MCF 10A (cell line): ENCODE data around the gene USP15. TPM values are rescaled to one million over a fixed set of nuclear protein-coding genes. Genes with fewer than 3 reads are reported as not detected.
A peak's percentile ranks its signal among the peaks of the same experiment; 100 is the strongest.

Experiments
- Bru-seq: library from RNA; stranded (reverse); fragments of 400-500 nt; gene quantifications from one replicate; lab custom pipeline; 2021; lab: Mats Ljungman, UMichigan
- BruChase-seq, 2 experiments: library from RNA; stranded (reverse); fragments of 400-500 nt; gene quantifications; one replicate each; lab custom pipeline; 2021; lab: Mats Ljungman, UMichigan
- BruUV-seq: library from RNA; stranded (reverse); fragments of 400-500 nt; replicated peaks from 2 replicates; lab custom pipeline; 2021; lab: Mats Ljungman, UMichigan
- CTCF ChIA-PET: fragments of 300-600 bp; sonication (Branson Sonifier 250); formaldehyde crosslinking; extraction: SDS; loops from one replicate; lab custom pipeline; 2021; ENCODE audit warnings: antibody characterized with exemption, inconsistent platforms; lab: Yijun Ruan, JAX
- POLR2A ChIA-PET: fragments of 300-600, 350-650 bp; sonication (Branson Sonifier 250); formaldehyde crosslinking; extraction: SDS; loops from one replicate; lab custom pipeline; 2020; ENCODE audit warnings: antibody characterized with exemption, inconsistent platforms; lab: Yijun Ruan, JAX
- DNase-seq: peaks from one replicate; pipeline ENCODE4 v3.0.0-alpha.2; 2018; ENCODE audit not compliant: unreplicated experiment
- H3K27ac Mint-ChIP-seq: one replicate; pipeline ENCODE4 v1.8.0; 2022; ENCODE audit warnings: mild to moderate bottlenecking, low read depth, mixed read lengths; ENCODE audit not compliant: unreplicated experiment
- H3K27me3 Mint-ChIP-seq: one replicate; pipeline ENCODE4 v1.8.0; 2022; ENCODE audit warnings: mixed read lengths; ENCODE audit not compliant: insufficient read depth, unreplicated experiment
- H3K36me3 Mint-ChIP-seq: one replicate; pipeline ENCODE4 v1.8.0; 2022; ENCODE audit warnings: mild to moderate bottlenecking, moderate library complexity, mixed read lengths; ENCODE audit not compliant: insufficient read depth, unreplicated experiment
- H3K4me1 Mint-ChIP-seq: one replicate; pipeline ENCODE4 v1.8.0; 2022; ENCODE audit warnings: mixed read lengths; ENCODE audit not compliant: insufficient read depth, unreplicated experiment
- H3K4me3 Mint-ChIP-seq: one replicate; pipeline ENCODE4 v1.8.0; 2022; ENCODE audit warnings: mild to moderate bottlenecking, moderate library complexity, mixed read lengths; ENCODE audit not compliant: unreplicated experiment
- H3K9me3 Mint-ChIP-seq: one replicate; pipeline ENCODE4 v1.8.0; 2022; ENCODE audit warnings: mixed read lengths; ENCODE audit not compliant: unreplicated experiment
- intact Hi-C: fragments of 100-400 bp; cut with micrococcal nuclease; formaldehyde crosslinking; loops from 2 replicates; pipeline ENCODE4 v1.14.1; 2022
- long read RNA-seq: library from polyadenylated mRNA; stranded (forward); transcript quantifications from one replicate; pipeline ENCODE4 v2.0.0, GENCODE V29; 2022
- total RNA-seq: library from RNA; stranded (reverse); gene quantifications from 2 replicates; pipeline ENCODE4 v1.2.3, GENCODE V29; 2022
- TF ChIP-seq, protein P1 (sequence below): fragments of 200-600 bp; IDR thresholded peaks from one replicate; pipeline ENCODE4 v1.8.0; 2022; ENCODE audit warnings: antibody characterized with exemption, mild to moderate bottlenecking; ENCODE audit not compliant: unreplicated experiment

USP15 gene
- total RNA-seq: 63.6 and 71.0 TPM in 2 replicates
- percentile 93 among the genes with signal in this experiment for Bru-seq, nascent RNA
- percentile 71 among the genes with signal in this experiment for BruChase-seq, experiment 1, labeled RNA remaining after a 6-hour chase
- BruChase-seq, experiment 2, labeled RNA remaining after a 2-hour chase: percentile 82 among the genes with signal in this experiment
- long read RNA-seq, full-length matches to known transcripts: 87 of 112 reads
- long read RNA-seq, partial matches to known transcripts: 5 of 112 reads
- long read RNA-seq, other reads (novel, unspliced or antisense): 20 of 112 reads

DNA sequence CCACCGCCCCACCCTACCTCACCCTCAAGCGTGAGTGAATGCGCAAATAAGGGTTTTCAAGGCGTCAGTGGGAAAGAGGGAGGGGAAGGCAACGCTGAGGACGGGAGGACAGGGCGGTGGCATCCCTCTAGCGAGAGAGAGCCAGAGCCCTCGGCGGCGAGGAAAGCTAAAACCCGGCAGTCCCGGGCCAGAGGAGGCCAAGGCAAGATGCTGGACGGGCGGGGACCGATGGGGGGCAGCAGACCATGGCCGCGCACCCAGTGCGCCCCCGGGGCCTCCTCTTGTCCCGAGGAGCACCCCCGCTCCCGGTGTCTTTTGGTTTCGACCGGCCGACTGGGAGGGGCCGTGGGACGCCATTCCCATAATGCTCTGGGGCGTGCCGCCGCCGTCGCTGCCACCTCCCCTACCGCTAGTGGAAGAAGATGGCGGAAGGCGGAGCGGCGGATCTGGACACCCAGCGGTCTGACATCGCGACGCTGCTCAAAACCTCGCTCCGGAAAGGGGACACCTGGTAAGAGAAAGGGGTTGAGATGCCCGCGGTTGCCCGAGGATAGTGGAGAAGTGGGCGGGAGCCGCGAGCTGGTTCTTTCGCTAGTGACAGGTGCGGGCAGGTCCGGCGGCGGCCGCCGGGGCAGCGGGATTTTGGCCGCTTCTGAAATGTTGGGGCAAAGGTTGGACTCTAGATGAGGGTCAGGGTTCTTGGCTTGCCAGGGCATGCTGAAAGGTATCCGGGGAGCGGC, at the start of gene USP15:
Gene USP15 (plus strand): TSS at position 412 of the 740 bp plus-strand sequence. CDS start 11 bp downstream, at position 423.
- Mint-ChIP-seq H3K27me3 (no peaks in the 10 kb centered on the region), H3K27ac (peak within 1 kb of the TSS; percentile 97), H3K4me1 (peaks cover 34% of the 10 kb centered on the region), H3K36me3 (peaks cover 6% of the 10 kb centered on the region), H3K9me3 (no peaks in the 10 kb centered on the region), H3K4me3 (peak within 1 kb of the TSS; percentile 78)
- TF ChIP-seq, protein P1, sequence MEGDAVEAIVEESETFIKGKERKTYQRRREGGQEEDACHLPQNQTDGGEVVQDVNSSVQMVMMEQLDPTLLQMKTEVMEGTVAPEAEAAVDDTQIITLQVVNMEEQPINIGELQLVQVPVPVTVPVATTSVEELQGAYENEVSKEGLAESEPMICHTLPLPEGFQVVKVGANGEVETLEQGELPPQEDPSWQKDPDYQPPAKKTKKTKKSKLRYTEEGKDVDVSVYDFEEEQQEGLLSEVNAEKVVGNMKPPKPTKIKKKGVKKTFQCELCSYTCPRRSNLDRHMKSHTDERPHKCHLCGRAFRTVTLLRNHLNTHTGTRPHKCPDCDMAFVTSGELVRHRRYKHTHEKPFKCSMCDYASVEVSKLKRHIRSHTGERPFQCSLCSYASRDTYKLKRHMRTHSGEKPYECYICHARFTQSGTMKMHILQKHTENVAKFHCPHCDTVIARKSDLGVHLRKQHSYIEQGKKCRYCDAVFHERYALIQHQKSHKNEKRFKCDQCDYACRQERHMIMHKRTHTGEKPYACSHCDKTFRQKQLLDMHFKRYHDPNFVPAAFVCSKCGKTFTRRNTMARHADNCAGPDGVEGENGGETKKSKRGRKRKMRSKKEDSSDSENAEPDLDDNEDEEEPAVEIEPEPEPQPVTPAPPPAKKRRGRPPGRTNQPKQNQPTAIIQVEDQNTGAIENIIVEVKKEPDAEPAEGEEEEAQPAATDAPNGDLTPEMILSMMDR: peak; percentile 57
- no TSS peak for BruUV-seq
- DNase-seq: peak; percentile 95
- intact Hi-C loops: loop anchor here (10.0 kb wide), 2 partner anchors 135 to 345 kb away; no protein-coding TSS in a partner anchor
- ChIA-PET POLR2A (interaction anchor here (0.5 to 5.5 kb wide), 19 partner anchors 8 to 604 kb away, joined by 3 to 34 read pairs (median 5); partner anchors contain the start of gene MON2), CTCF (interaction anchor here (0.5 to 2.0 kb wide), 7 partner anchors 9 to 807 kb away, joined by 3 to 7 read pairs (median 4); no protein-coding TSS in a partner anchor)

DNA sequence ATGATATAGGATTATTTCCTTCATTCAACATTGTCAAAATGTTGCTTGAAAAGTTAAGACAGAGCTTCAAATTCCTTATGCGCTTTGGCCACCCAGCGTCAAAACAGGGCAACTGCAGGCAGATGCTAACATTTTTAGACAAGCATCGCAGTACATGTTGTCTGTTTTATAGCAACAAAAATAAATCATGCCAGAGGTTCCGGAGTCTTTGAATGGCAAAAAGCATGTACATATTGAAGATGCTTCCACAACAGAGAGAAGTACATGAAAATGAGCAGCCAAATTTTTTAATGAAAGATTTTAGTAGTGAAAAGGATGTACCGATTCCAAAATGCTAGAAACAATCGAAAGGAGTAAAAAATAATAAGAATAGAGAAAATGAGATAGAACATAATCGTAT, 49.8 kb upstream of the USP15 start:
- Mint-ChIP-seq H3K4me1 (peaks cover 11% of the 10 kb centered on the region), H3K36me3 (no peaks in the 10 kb centered on the region), H3K27me3 (no peaks in the 10 kb centered on the region), H3K27ac (peak overlapping the region; percentile 69), H3K4me3 (peak overlapping the region; percentile 61), H3K9me3 (no peaks in the 10 kb centered on the region)
- POLR2A ChIA-PET: interaction anchor here (0.7 to 2.8 kb wide), 5 partner anchors 9 to 86 kb away, joined by 3 to 16 read pairs (median 4); partner anchors contain the start of gene USP15
- BruUV-seq: no TSS peak
- intact Hi-C loops: no loop called here
- DNase-seq: peak; percentile 62
- CTCF ChIA-PET: interaction anchor here (0.6 to 4.9 kb wide), 24 partner anchors 8 to 1729 kb away, joined by 3 to 30 read pairs (median 4); a partner anchor contains a TSS
- TF ChIP-seq, protein P1: peak; percentile 76

DNA sequence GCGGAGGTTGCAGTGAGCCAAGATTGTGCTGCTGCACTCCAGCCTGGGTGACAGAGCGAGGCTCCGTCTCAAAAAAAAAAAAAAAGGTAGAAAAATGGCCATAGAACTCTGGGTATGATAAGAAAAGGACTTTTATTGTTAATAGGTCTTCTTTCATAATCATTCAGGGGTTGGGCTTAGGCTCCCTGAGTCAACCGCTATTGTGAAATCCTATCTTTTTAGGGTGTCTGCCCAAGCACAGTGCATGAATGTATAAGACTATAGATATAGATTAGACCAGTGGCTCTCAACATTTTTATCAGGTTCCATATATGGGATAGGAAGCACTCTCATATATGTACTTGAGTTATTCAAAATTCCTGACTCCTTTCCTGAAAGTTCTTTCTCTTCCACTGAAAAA, 48.7 kb upstream of the USP15 start:
- intact Hi-C loops: no loop called here
- H3K4me3 Mint-ChIP-seq: no peak overlapping the region
- no peaks in the 10 kb centered on the region for H3K27me3 Mint-ChIP-seq
- H3K9me3 Mint-ChIP-seq: no peaks in the 10 kb centered on the region
- H3K27ac Mint-ChIP-seq: peak overlapping the region; percentile 69
- DNase-seq: peak; percentile 77
- POLR2A ChIA-PET: interaction anchor here (1.1 to 2.8 kb wide), 3 partner anchors 18 to 48 kb away, joined by 3 to 16 read pairs (median 3); partner anchors contain the start of gene USP15
- no TSS peak for BruUV-seq
- H3K4me1 Mint-ChIP-seq: peaks cover 11% of the 10 kb centered on the region
- CTCF ChIA-PET: interaction anchor here (0.6 to 4.9 kb wide), 6 partner anchors 10 to 88 kb away, joined by 3 to 30 read pairs (median 4); a partner anchor contains a TSS
- TF ChIP-seq, protein P1: no peak
- H3K36me3 Mint-ChIP-seq: no peaks in the 10 kb centered on the region
